ENCODE measurements around the gene CYP46A1.

The CYP46A1 gene

GRCh38 chr14:99747582-99748330 is 63.7 kb downstream of the CYP46A1 start:
- no peak for FAIRE-seq
- TF ChIP-seq, protein P1, sequence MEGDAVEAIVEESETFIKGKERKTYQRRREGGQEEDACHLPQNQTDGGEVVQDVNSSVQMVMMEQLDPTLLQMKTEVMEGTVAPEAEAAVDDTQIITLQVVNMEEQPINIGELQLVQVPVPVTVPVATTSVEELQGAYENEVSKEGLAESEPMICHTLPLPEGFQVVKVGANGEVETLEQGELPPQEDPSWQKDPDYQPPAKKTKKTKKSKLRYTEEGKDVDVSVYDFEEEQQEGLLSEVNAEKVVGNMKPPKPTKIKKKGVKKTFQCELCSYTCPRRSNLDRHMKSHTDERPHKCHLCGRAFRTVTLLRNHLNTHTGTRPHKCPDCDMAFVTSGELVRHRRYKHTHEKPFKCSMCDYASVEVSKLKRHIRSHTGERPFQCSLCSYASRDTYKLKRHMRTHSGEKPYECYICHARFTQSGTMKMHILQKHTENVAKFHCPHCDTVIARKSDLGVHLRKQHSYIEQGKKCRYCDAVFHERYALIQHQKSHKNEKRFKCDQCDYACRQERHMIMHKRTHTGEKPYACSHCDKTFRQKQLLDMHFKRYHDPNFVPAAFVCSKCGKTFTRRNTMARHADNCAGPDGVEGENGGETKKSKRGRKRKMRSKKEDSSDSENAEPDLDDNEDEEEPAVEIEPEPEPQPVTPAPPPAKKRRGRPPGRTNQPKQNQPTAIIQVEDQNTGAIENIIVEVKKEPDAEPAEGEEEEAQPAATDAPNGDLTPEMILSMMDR (IDR thresholded peaks at IDR 0.05; ENCODE audit: insufficient read depth, missing control alignments): no peak

DNA sequence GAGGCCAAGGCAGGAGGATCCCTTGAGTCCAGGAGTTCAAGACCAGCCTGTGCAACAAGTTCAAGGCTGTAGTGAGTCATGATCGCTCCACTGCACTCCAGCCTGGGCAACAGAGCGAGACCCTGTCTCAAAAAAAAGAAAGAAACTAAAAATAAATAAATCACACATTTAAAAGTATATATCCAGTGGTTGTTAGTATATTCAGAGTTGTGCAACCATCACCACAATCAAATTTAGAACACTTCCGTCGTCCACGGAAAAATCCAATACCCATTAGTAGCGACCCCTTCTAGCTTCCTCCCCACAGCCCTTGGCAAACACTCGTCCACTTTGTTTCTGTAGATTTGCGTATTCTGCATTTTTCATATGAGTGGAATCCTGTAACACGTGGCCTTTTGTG is 64.4 kb downstream of the CYP46A1 start:
- TF ChIP-seq, protein P1 (IDR thresholded peaks at IDR 0.05; ENCODE audit: insufficient read depth, missing control alignments): no peak
- FAIRE-seq: no peak

More at GRCh38 chr14:99747582-99748330, 63.7 kb downstream of the CYP46A1 start:
- DNase-seq (ENCODE audit: insufficient read length, low spot score): no peak

DNA sequence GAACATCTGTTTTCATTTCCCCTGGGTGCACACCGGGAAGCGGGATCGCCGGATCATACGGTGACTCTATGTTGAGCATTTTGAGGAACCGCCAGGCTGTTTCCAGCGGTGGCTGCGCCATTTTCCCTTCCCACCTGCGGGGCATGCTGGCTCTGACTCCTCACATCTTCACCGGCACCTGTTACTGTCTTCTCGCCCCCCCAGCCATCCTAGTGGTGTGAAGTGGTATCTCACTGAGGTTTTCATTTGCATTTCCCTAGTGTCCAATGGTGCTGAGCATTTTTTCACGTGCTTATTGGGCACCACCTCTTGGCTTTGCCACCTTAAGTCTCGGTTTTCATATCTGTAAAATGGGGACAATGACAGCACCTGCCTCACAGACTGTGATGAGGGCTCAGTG is 65.0 kb downstream of the CYP46A1 start:
- TF ChIP-seq, protein P1 (IDR thresholded peaks at IDR 0.05; ENCODE audit: insufficient read depth, missing control alignments): no peak
- no peak for DNase-seq (ENCODE audit: insufficient read length, low spot score)
- no peak for FAIRE-seq

More for the DNA sequence above, 64.4 kb downstream of the CYP46A1 start:
- no peak for DNase-seq (ENCODE audit: insufficient read length, low spot score)

- FAIRE-seq (no peak), DNase-seq (ENCODE audit: insufficient read length, low spot score) (no peak)
- TF ChIP-seq, protein P1 (IDR thresholded peaks at IDR 0.05; ENCODE audit: insufficient read depth, missing control alignments): no peak
Measured at GRCh38 chr14:99749763-99750715, 65.9 kb downstream of the CYP46A1 start.

GRCh38 chr14:99750746-99751450 is 66.8 kb downstream of the CYP46A1 start:
- TF ChIP-seq, protein P1 (IDR thresholded peaks at IDR 0.05; ENCODE audit: insufficient read depth, missing control alignments): no peak
- FAIRE-seq (no peak), DNase-seq (ENCODE audit: insufficient read length, low spot score) (no peak)

- TF ChIP-seq, protein P1 (IDR thresholded peaks at IDR 0.05; ENCODE audit: insufficient read depth, missing control alignments): no peak
- DNase-seq (ENCODE audit: insufficient read length, low spot score): no peak
- FAIRE-seq: no peak
Measured at GRCh38 chr14:99751539-99752485, 67.7 kb downstream of the CYP46A1 start.

Measured in D721Med (cell line).